ENCODE measurements around the gene PLA2G15.
"Not testable (repeated sequence)": the region's sequence is repeated elsewhere in the genome, so short reads cannot be mapped to it uniquely, and the experiment has no call there.

PLA2G15 gene

GRCh38 chr16:68281368-68282063 is 36.3 kb downstream of the PLA2G15 start:
- DNase-seq, result no peak

- no peak for DNase-seq
Measured at GRCh38 chr16:68282064-68282452, 36.9 kb downstream of the PLA2G15 start.

- no peak for DNase-seq
Measured at GRCh38 chr16:68283346-68283745, 38.2 kb downstream of the PLA2G15 start.

- no peak for DNase-seq
Measured at GRCh38 chr16:68283801-68284598, 38.8 kb downstream of the PLA2G15 start.

- no peak for DNase-seq
Measured at GRCh38 chr16:68284847-68285246, 39.7 kb downstream of the PLA2G15 start.

GRCh38 chr16:68285683-68286082 is 40.5 kb downstream of the PLA2G15 start:
- DNase-seq, result no peak

- DNase-seq, result no peak
Measured at GRCh38 chr16:68286153-68287074, 41.2 kb downstream of the PLA2G15 start.

- no peak for DNase-seq
Measured at GRCh38 chr16:68287276-68288251, 42.4 kb downstream of the PLA2G15 start.

GRCh38 chr16:68288252-68288650 is 43.1 kb downstream of the PLA2G15 start:
- no peak for DNase-seq

- not testable (repeated sequence) for DNase-seq
Measured at GRCh38 chr16:68288796-68289195, 43.6 kb downstream of the PLA2G15 start.

- DNase-seq, result no peak
Measured at GRCh38 chr16:68289202-68289601, 44.0 kb downstream of the PLA2G15 start.

GRCh38 chr16:68289621-68290329 is 44.6 kb downstream of the PLA2G15 start:
- no peak for DNase-seq

- no peak for DNase-seq
Measured at GRCh38 chr16:68290450-68290849, 45.3 kb downstream of the PLA2G15 start.

- no peak for DNase-seq
Measured at GRCh38 chr16:68291227-68291626, 46.1 kb downstream of the PLA2G15 start.

GRCh38 chr16:68292425-68292824 is 47.3 kb downstream of the PLA2G15 start:
- DNase-seq, result no peak

- no peak for DNase-seq
Measured at GRCh38 chr16:68296291-68296690, 51.1 kb downstream of the PLA2G15 start.

- DNase-seq, result no peak
Measured at GRCh38 chr16:68296693-68297092, 51.5 kb downstream of the PLA2G15 start.

GRCh38 chr16:68297908-68298307 is 52.7 kb downstream of the PLA2G15 start:
- no peak for DNase-seq

GRCh38 chr16:68298312-68298711 is 53.1 kb downstream of the PLA2G15 start:
- DNase-seq, result no peak

- no peak for DNase-seq
Measured at GRCh38 chr16:68298907-68299561, 53.9 kb downstream of the PLA2G15 start.

All from NCI-H510A (cell line).